GM18505 (cell line): ENCODE measurements around the gene DEDD2.
A peak's percentile ranks its signal among the peaks of the same experiment; 100 is the strongest.

Experiments
- ATAC-seq: cut with Tn5 transposase; IDR thresholded peaks from one replicate; pipeline ENCODE4 v1.9.1; 2021; ENCODE audit not compliant: unreplicated experiment
- POLR2A ChIP-seq: IDR thresholded peaks from 4 replicates; pipeline ENCODE4 v1.6.1; 2011; ENCODE audit warnings: borderline replicate concordance; ENCODE audit not compliant: insufficient read depth, insufficient read length; ENCODE audit errors: extremely low read depth

Gene DEDD2

GRCh38 chr19:42191855-42192254 is 25.6 kb downstream of the DEDD2 start:
- ATAC-seq: no peak

GRCh38 chr19:42191330-42191729 is 26.1 kb downstream of the DEDD2 start:
- no peak for TF ChIP-seq POLR2A
- ATAC-seq: no peak

More at GRCh38 chr19:42191855-42192254, 25.6 kb downstream of the DEDD2 start:
- no peak for TF ChIP-seq POLR2A

DNA sequence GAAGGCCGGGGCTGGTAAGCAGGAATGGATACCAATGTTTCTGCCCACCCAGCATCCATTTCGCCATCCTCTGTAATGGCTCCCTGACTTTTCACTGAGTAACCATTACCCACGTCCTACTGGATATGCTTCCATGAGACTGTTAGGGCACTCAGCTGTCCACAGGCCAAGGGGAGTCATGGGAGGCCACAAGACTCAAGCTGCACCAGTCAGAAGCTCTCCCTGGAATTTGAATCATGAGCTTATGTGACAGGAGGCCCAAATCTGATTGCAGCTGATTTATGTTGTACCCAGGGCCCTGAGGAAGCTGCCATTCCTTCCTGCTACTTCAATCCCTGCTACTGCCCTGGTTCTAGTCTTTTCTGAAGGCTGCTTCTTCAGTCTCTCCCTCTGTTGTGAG is 28.3 kb downstream of the DEDD2 start:
- TF ChIP-seq POLR2A: no peak
- no peak for ATAC-seq

DNA sequence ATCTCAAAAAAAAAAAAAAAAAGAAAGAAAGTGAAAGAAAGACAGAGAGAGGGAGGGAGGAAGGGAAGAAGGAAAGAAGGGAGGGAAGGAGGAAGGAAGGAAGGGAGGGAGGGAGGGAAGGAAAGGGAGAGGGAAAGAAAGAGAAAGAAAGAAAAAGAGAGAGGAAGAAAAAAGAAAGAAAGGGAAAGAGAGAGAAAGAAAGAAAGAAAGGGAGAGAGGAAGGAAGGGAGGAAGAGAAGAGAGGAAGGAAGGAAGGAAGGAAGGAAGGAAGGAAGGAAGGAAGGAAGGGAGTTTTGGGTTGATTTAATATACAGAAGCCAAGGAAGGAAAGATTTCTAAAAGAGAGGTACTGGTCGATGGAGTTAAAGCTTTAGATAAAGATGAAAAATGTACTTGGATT is 28.8 kb downstream of the DEDD2 start:
- TF ChIP-seq POLR2A: no peak
- no peak for ATAC-seq

GRCh38 chr19:42185277-42185676 is 32.2 kb downstream of the DEDD2 start:
- no peak for ATAC-seq
- TF ChIP-seq POLR2A: no peak

DNA sequence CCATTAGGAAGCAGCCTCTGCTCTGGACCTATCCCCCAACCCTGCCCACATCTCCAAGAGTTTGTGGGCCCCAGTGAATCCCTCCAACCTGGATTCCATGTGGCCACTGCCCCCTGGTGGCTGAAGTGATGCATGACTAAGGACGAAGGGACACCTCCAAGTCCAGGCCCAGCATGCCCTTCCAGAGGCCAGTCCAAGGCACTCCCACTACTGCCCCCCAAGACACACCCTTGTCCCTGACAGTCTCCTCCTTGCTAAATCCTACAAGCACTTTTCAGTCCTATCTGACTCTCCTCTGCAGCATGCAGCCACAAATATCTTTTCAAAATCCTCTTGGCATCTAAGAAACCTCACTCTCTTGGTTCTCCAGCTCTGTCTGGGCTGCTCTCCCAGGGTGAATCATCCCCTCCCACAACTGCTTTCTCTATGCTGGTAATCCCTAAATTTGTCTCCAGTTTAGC is 33.0 kb downstream of the DEDD2 start:
- no peak for TF ChIP-seq POLR2A
- no peak for ATAC-seq

- ATAC-seq: no peak
- TF ChIP-seq POLR2A: no peak
These were observed 38.4 kb downstream of the DEDD2 start for GRCh38 chr19:42178791-42179674.

DNA sequence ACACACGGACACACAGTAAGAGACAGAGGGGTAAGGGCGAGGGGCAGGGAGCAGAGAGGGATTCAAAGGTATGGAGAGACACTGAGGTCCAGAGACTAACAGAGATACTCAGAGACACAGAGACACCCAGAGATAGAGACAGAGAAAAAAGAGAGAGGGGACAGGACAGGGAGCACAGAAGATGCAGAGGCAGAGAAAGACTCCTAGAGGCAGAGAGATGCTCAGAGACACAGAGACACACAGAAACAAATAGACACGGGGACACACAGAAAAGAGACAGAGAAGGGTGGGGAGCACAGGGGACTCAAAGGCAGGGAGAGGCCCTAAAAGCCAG is 39.8 kb downstream of the DEDD2 start:
- no peak for TF ChIP-seq POLR2A
- ATAC-seq: no peak

GRCh38 chr19:42176990-42177685 is 40.3 kb downstream of the DEDD2 start:
- ATAC-seq: peak; percentile 56
- no peak for TF ChIP-seq POLR2A

DNA sequence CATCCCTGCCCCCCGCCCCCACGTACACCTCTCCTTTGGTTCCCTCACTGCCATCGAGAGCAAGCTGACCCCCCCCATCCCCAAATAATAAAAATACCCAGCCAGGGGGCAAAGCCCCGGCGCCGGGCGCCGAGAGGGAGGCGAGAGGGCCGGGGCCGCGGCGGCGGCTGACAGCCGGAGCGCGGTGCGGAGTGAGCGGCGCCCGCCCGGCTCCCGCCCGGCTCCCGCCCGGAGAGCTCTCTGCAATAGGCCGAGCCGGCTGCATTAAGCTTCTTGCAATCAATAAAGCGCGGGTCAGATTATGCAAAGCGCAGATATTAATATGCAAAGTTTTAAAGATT is 40.9 kb downstream of the DEDD2 start:
- TF ChIP-seq POLR2A: no peak
- no peak for ATAC-seq

DNA sequence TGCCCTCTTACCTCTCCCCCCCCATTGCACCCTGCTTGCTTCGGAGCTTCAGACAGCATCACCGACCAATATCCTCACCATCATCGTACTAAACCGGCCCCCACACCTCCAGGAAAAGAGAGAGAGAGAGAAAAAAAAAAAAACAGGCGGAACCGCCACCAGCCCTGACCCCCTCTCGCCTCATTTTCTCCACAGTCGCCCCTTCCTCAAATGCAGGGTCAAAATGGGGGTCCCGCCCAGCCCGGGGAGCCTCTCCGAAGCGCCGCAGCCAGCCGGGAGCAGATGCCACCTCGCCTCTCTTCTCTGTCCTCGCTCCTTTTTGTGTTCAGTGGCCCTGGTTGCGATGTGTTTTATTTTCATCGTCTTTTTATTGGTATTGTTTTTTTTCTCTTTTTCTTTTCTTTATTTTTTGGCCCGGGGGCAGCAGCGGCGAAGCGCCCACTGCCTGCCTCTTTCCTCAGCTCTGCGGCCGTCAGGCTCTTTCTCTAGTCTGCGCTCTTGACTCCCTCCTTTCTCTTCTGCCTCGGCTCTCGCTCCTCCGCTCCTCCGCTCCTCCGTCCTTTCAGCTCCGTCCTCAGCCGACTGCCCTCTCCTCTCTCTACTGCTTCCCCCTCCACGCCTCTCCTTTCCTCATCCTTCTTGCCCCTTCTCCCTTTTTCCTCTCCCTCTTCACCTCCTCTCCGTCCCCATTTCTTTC is 41.4 kb downstream of the DEDD2 start:
- no peak for ATAC-seq
- no peak for TF ChIP-seq POLR2A

DNA sequence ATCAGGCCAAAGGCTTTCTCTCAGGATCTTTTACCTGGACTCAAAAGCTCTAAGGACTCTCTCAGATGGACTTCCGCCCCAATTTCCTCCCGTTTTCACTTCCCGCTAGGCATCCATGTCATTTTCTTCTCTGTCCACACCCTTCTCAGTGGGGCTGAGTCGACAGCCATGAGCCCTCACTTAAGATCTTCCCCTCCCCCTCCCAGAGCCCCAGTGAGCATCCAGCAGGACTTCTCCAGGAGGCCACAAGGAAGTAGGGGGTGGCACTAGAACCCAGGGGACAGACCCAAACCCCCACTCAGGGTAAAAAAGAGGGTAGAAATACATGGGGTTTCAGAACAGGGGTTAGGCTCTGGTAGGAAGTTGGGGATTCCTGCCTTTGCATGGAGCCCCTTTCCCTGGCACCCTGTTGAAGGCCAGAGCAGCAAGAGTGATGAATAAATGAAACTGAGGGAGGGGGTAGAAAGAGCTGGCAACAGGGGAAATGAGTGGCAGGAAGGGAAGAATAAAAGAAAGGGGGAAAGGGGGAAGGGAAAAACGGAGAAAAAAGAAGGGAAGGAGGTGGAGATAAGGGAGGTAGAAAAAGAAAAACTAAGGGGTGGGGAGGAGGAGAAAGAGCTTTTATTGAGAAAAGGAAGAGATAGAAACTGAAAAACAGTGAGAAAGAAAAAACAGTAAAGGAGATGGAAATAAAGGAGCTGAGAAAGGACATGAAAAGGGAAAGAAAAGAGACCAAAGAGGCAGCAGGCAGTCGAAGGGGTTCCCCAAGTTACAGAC is 42.3 kb downstream of the DEDD2 start:
- TF ChIP-seq POLR2A: no peak
- ATAC-seq: no peak

GRCh38 chr19:42174188-42174587 is 43.3 kb downstream of the DEDD2 start:
- no peak for ATAC-seq
- no peak for TF ChIP-seq POLR2A
